ENCODE data around the gene CAVIN2.

The CAVIN2 gene

GRCh38 chr2:191853843-191854242 lies 7.0 kb upstream of the CAVIN2 start:
- Histone ChIP-seq H3K36me3 (ENCODE audit: control insufficient read depth, insufficient read depth, low read length) (no peaks in the 10 kb centered on the region), H3K4me3 (replicated peaks; ENCODE audit: low read depth, low read length) (no peak overlapping the region), H3K27me3 (replicated peaks; ENCODE audit: control insufficient read depth, insufficient read depth, low read length) (no peaks in the 10 kb centered on the region; the same call in 1 of the 2 replicates)
- DNase-seq (ENCODE audit: extremely low read depth, insufficient read length), result no peak
- no peak for TF ChIP-seq CTCF (IDR thresholded peaks at IDR 0.05; ENCODE audit: insufficient read depth, low read length, poor library complexity, severe bottlenecking)

GRCh38 chr2:191851158-191851557 lies 4.3 kb upstream of the CAVIN2 start:
- Histone ChIP-seq H3K27me3 (replicated peaks; ENCODE audit: control insufficient read depth, insufficient read depth, low read length) (peaks cover 4% of the 10 kb centered on the region; the same call in 1 of the 2 replicates), H3K36me3 (ENCODE audit: control insufficient read depth, insufficient read depth, low read length) (no peaks in the 10 kb centered on the region), H3K4me3 (replicated peaks; ENCODE audit: low read depth, low read length) (no peak overlapping the region)
- no peak for DNase-seq (ENCODE audit: extremely low read depth, insufficient read length)
- TF ChIP-seq CTCF (IDR thresholded peaks at IDR 0.05; ENCODE audit: insufficient read depth, low read length, poor library complexity, severe bottlenecking), result no peak

- TF ChIP-seq CTCF (IDR thresholded peaks at IDR 0.05; ENCODE audit: insufficient read depth, low read length, poor library complexity, severe bottlenecking), result no peak
- Histone ChIP-seq H3K4me3 (replicated peaks; ENCODE audit: low read depth, low read length) (no peak overlapping the region), H3K36me3 (ENCODE audit: control insufficient read depth, insufficient read depth, low read length) (no peaks in the 10 kb centered on the region), H3K27me3 (replicated peaks; ENCODE audit: control insufficient read depth, insufficient read depth, low read length) (peaks cover 4% of the 10 kb centered on the region; the same call in 1 of the 2 replicates)
- DNase-seq (ENCODE audit: extremely low read depth, insufficient read length), result no peak
Observed at GRCh38 chr2:191848771-191849767, 2.2 kb upstream of the CAVIN2 start.

- no peak for TF ChIP-seq CTCF (IDR thresholded peaks at IDR 0.05; ENCODE audit: insufficient read depth, low read length, poor library complexity, severe bottlenecking)
- H3K36me3 ChIP-seq (ENCODE audit: control insufficient read depth, insufficient read depth, low read length), result no peaks in the 10 kb centered on the region
- DNase-seq (ENCODE audit: extremely low read depth, insufficient read length), result no peak
Observed at GRCh38 chr2:191847764-191848163, 876 bp upstream of the CAVIN2 start.

DNA sequence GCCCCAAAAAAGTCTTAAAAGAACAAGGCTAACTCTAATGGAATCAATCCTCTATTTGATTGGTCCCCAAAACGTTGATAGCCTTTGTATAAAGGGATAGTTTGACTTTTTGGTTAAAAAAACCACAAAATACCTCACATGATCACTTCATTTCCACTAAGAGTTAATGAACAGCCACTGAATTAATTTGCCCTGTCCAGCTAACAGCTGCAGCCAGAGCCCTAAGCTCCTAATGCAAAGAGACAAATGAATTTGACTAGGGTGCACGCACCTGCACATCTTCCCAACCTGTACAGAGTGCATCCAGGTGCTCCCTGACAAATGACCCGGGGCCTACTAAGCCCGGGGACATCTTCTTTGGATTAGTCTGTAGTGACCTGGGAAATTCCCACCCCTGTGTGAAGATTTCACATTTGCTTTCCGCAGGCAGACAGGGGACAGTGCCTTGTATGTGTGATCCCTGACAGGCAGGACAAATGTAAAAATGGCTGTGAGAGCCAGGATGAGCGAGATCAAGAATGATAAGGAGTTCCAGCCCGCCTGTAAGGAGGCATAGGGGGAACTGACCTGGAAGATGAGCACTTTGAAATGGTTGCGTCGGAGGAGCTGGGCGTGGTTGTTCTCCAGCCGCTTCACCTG lies 893 bp downstream of the CAVIN2 start:
- H3K4me3 ChIP-seq (replicated peaks; ENCODE audit: low read depth, low read length), result no peak overlapping the region
- no peak for DNase-seq (ENCODE audit: extremely low read depth, insufficient read length)
- TF ChIP-seq CTCF (IDR thresholded peaks at IDR 0.05; ENCODE audit: insufficient read depth, low read length, poor library complexity, severe bottlenecking), result no peak

More at GRCh38 chr2:191847764-191848163, 876 bp upstream of the CAVIN2 start:
- Histone ChIP-seq H3K27me3 (replicated peaks; ENCODE audit: control insufficient read depth, insufficient read depth, low read length) (peaks cover 4% of the 10 kb centered on the region; the same call in 1 of the 2 replicates), H3K4me3 (replicated peaks; ENCODE audit: low read depth, low read length) (no peak overlapping the region)

More for the DNA sequence above, 893 bp downstream of the CAVIN2 start:
- Histone ChIP-seq H3K27me3 (replicated peaks; ENCODE audit: control insufficient read depth, insufficient read depth, low read length) (peaks cover 4% of the 10 kb centered on the region; the same call in 1 of the 2 replicates), H3K36me3 (ENCODE audit: control insufficient read depth, insufficient read depth, low read length) (no peaks in the 10 kb centered on the region)
